ENCODE data around the gene ATP2A1. TPM values are rescaled to one million over a fixed set of nuclear protein-coding genes. Genes with fewer than 3 reads are reported as not detected.

ATP2A1 gene
- total RNA-seq, 2 donors from 2014 or later: 0.40 to 2.9 TPM

- no peaks in the 10 kb centered on the region for H3K27me3 ChIP-seq
- H3K36me3 ChIP-seq: peaks cover 16% of the 10 kb centered on the region
- DNase-seq: no peak
- H3K4me1 ChIP-seq: no peaks in the 10 kb centered on the region
- H3K9ac ChIP-seq (ENCODE audit: low read depth in 2 of 2, low read length in 2 of 2): no peak overlapping the region
- intact Hi-C loops (cut with DNase I): no loop called here
- no peak for TF ChIP-seq CTCF (IDR thresholded peaks at IDR 0.05)
- H3K27ac ChIP-seq: no peak overlapping the region
- H3K4me3 ChIP-seq: no peak overlapping the region
- H3K9me3 ChIP-seq: no peaks in the 10 kb centered on the region
These were observed 38.8 kb downstream of the ATP2A1 start for GRCh38 chr16:28917095-28917494.

GRCh38 chr16:28918698-28919097 is 40.4 kb downstream of the ATP2A1 start:
- no peak for DNase-seq
- Histone ChIP-seq H3K4me3 (no peak overlapping the region), H3K9ac (ENCODE audit: low read depth in 2 of 2, low read length in 2 of 2) (no peak overlapping the region), H3K4me1 (peaks cover 7% of the 10 kb centered on the region), H3K9me3 (no peaks in the 10 kb centered on the region), H3K27ac (no peak overlapping the region), H3K36me3 (peaks cover 16% of the 10 kb centered on the region), H3K27me3 (no peaks in the 10 kb centered on the region)
- TF ChIP-seq CTCF (IDR thresholded peaks at IDR 0.05): no peak
- intact Hi-C loops (cut with DNase I): no loop called here

- Histone ChIP-seq H3K9ac (ENCODE audit: low read depth in 2 of 2, low read length in 2 of 2) (peak overlapping the region in 1 of 2 donors; percentile 91), H3K36me3 (no peaks in the 10 kb centered on the region), H3K9me3 (no peaks in the 10 kb centered on the region), H3K4me3 (no peak overlapping the region), H3K27me3 (no peaks in the 10 kb centered on the region), H3K27ac (peak overlapping the region; percentile 99), H3K4me1 (peaks cover 13% of the 10 kb centered on the region)
- intact Hi-C loops (cut with DNase I): no loop called here
- no peak for TF ChIP-seq CTCF (IDR thresholded peaks at IDR 0.05)
- DNase-seq: no peak
These were observed 44.9 kb downstream of the ATP2A1 start for GRCh38 chr16:28923231-28923587.

GRCh38 chr16:28923652-28924398 is 45.5 kb downstream of the ATP2A1 start:
- peaks cover 13% of the 10 kb centered on the region for H3K4me1 ChIP-seq
- DNase-seq: peak; percentile 63
- H3K36me3 ChIP-seq: no peaks in the 10 kb centered on the region
- H3K4me3 ChIP-seq: peak overlapping the region; percentile 62
- intact Hi-C loops (cut with DNase I): no loop called here
- H3K9me3 ChIP-seq: no peaks in the 10 kb centered on the region
- H3K9ac ChIP-seq (ENCODE audit: low read depth in 2 of 2, low read length in 2 of 2): peak overlapping the region in 1 of 2 donors; percentile 91
- no peaks in the 10 kb centered on the region for H3K27me3 ChIP-seq
- H3K27ac ChIP-seq: peak overlapping the region; percentile 99
- TF ChIP-seq CTCF (IDR thresholded peaks at IDR 0.05): no peak

GRCh38 chr16:28924399-28924761 is 46.1 kb downstream of the ATP2A1 start:
- no peaks in the 10 kb centered on the region for H3K9me3 ChIP-seq
- H3K9ac ChIP-seq (ENCODE audit: low read depth in 2 of 2, low read length in 2 of 2): peak overlapping the region in 1 of 2 donors; percentile 91
- peak overlapping the region; percentile 99 for H3K27ac ChIP-seq
- peaks cover 13% of the 10 kb centered on the region for H3K4me1 ChIP-seq
- peak; percentile 17 for TF ChIP-seq CTCF (IDR thresholded peaks at IDR 0.05)
- peak overlapping the region; percentile 62 for H3K4me3 ChIP-seq
- no peak for DNase-seq
- H3K36me3 ChIP-seq: no peaks in the 10 kb centered on the region
- intact Hi-C loops (cut with DNase I): no loop called here
- no peaks in the 10 kb centered on the region for H3K27me3 ChIP-seq

Measured in colonic mucosa (tissue), 4 donors.